Limb (tissue), 2 donors: ENCODE measurements around the gene CELF4.
A peak's percentile ranks its signal among the peaks of the same experiment; 100 is the strongest.

Source experiments
- DNase-seq, 2 donors: peaks; one replicate each; pipeline ENCODE4 v3.0.0-alpha.2; 2016; ENCODE audit errors: extremely low spot score in 2 of 2

Gene CELF4

DNA sequence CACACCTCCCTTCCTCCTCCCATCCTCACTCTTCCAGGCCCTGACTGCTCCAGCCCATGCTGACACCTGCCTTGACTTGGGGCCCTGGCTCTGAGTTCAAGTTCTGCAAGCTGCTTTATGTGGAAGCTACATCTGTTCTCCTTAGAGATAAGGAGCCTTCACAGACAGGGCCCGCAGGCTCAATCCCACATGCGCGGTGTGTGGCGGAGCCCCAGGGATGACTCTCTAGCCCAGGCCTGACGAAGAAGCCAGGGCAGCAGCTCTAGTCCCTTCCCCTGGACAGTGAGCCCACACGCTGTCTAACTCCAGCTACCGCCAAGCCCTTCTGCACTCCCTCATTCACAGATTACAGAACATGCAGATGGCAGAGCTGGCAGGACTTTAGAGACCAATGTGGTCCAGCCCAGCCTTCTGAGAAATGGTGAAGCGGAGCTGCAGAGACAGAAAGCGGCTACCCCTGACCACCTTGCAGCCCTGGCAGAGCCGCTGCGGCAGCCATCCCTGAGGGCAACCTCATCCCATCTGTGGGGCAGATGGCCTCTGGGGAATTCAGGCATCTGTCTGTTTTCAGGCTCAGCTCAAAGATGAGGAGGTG, 304.3 kb downstream of the CELF4 start:
- DNase-seq: no peak

DNA sequence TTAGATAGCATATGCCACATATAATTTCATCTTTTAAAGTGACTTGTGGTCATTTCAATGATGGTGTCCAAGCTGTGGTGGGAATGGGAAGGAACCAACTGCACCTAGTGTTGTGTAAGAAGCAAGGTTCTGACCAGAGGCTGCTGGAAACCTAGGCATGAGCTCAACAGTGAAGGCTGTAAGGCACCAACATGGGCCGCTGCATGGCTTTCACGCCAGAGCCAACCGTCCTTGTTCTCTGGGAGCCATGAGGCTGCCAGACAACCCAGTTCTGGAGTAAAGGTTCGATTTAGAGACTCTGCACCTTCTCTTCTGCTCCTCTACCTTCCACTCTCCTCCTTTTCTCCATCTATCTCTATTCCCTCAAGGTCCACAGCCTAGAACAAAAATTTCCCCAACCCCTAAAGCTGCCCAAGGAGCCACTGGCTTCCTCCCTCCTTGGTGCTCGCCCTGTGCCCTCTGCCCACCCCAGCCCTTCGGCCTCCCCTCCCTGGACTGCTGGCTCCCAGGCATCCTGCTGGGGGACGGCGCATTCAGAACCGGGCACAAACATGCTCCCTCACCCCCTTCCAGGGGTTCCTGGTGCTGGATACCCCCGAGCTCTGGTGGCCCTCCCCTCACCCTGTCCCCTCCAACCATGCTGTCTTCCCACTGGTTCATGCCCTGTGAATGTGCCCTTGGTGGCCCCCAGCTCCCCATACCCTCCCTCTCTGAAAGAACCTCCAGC, 305.1 kb downstream of the CELF4 start:
- no peak for DNase-seq

DNA sequence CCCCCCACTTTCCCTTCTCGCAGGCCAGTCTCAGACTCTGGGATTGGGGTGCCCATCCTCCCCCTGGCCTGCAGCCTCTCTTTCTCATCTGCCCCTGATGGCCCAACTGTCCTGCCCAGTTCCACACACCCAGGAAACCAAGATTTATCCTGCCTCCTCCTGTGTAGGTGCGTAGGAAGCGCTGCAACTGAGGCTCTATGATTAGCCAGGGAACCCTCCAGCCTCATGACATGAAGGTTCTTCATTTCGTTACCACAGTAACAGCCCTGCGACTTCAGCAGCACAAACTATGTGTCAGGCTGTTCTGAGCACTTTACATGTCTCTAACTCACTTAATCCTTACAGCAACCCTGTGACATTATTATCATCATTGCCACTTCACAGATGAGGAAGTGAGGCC, 305.9 kb downstream of the CELF4 start:
- DNase-seq: no peak

DNA sequence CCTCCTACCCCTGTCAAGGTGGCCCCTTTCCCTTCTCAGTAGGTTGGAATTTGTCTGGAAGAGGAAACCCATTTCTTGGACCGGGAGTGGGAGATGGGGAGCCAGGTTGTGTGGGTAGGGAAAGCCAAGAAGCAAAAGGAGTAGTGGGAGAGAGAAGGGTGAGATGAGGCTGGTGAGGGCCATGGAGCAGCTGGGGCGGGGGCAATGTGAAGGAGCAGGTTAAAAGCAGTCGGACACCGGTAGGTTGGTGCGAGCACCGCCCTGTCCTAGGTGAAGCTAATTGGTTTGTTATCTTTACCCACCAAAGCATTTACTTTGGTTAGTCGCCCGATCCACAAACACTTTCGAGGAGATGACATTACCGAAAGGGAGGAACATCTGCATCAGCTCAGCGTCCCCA, 306.8 kb downstream of the CELF4 start:
- no peak for DNase-seq

DNA sequence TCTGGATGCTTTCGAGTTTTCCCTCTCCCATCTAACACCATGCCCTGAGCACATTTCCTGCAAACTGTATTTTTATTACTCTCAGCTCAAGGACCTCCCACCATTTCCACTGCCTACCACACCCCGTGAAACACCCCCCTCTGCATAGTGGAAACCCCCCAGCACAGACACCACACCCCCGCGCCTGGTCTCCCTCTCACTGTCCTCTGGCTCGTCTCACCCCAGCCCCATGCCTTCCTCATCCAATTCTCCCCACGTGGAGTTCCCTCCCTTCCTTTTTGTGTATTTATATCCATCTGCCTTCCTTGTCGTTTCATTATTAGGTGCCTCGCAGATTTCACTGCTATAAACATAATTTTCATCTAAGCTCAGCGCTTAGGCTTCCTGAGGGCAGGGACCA, 307.5 kb downstream of the CELF4 start:
- DNase-seq: no peak

DNA sequence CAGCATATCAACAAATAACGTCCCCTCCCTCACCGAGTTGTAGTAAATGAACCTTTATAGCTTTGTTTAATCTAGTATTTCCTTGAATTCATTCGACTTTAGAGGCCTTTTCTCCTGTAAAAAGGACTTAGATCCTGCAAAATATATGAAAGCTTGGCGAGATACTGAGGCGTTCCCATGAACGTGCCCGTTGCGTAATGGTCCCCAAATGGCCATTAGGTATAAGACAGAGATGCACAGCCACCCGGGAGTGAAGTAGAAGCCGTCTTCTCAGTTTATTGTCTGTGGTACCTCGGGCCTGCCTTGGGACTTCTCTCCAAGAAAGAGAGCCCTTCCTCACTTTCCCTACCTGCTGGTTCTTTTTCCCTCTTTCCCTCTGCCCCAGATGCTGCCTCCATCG, 310.6 kb downstream of the CELF4 start:
- DNase-seq: no peak

DNA sequence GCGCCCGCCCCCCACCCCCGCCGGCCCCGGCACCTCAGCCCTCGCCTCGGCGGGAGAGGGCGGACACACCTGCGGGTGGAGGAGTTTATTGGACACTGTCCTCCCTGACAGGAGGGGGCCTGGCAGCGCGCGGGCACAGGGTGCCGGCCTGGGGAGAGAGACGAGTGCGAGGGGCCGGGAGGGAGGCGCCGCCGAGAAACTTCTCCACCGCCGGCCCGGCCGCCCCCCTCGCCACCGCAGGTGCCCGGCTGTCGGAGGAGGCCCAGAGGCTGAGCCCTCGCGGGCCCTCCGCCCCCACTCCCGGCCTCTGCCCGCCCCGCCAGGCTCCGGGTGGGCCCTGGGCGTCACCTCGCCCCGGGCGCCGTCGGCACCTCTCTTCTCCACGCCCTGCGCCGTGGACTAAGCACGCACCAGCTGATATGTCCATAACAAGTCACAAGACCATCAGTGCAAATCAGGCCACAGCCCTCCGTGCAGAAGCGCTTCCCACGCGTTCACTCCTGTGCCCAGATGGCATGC, 311.3 kb downstream of the CELF4 start:
- no peak for DNase-seq

DNA sequence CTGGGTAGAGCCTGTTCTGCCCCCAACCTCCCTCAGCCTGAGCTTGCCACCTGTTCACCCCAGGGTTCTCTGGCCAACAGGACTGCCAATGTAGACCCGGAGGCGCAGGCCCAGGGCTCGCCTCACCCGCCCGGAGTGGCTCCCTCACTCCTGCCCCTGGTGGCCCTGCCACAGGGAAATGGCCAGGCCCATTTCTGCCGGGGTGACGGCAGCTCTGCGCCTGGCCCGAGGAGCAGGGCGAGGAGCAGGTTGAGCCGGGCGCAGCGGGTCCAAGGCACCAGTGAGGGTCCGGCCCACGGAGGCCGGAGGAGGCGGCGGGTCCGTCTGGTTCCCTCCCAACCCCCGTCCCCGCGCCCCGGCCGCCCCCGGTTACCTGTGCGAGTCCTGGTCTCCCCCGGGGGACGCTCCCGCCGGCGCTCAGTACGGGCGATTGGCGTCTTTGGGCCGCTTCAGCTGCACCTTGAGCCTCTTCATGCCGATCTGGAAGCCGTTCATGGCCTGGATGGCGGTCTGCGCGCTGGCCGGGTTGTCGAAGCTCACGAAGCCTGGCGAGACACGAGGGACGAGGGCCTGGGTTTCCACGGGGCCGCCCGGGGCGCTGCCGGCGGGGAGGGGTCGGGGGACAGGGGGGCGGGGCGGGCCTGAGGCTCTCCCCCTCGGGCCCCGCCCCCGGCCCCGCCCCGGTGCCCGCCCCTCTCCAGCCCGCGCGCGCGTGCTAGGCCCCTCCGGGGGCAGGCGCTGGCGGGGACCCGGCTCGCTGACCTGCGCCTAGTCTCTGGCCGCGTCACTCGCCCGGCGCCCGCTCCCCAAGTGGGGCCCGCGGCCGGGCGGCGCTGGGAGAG, 312.0 kb downstream of the CELF4 start:
- DNase-seq: peak in 1 of 2 donors; percentile 74

DNA sequence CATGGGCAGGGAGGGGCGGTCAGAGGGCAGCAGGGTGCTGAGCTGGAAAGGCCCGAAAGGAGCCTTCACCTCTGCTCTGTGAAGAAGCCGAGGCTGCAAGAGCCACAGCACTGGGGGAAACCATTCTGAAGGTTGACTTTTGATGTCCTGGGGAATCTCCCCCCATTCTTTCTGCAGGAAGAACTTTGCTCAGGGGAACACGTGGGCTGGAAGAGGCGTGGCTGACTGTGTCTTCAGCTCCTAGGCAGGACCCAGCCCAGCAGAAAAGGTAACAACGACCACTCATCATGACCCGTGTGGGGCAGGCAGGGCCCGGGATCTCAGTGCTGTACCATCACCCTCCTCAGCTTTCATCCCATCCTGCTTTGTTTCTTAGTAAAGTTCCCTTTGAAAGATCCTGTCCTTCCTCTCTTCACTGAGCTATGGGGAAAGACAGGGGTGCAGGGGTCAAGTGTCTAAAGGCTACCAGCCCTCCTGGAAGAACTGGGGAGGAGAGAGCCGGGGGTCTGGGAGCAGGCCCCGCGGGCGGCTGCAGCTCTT, 312.7 kb downstream of the CELF4 start:
- DNase-seq: no peak

DNA sequence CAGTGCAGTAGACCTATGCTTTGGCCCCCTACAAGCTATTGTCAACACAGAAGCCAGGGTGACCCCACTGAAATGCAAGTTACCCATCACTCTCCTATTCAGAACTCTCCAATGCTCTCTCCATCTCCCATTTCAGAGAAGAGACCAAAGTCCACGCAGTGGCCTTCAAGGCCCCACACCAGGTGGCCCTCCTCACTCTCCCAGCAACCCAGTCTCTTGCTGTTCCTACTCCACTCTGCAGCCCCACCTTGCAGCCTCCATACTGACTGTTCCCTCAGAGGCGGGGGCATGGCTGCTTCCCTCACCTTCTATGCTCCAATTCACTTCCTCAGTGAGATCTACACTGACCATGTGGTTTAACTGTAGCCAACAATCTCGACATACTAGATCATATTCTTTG, 313.3 kb downstream of the CELF4 start:
- no peak for DNase-seq

DNA sequence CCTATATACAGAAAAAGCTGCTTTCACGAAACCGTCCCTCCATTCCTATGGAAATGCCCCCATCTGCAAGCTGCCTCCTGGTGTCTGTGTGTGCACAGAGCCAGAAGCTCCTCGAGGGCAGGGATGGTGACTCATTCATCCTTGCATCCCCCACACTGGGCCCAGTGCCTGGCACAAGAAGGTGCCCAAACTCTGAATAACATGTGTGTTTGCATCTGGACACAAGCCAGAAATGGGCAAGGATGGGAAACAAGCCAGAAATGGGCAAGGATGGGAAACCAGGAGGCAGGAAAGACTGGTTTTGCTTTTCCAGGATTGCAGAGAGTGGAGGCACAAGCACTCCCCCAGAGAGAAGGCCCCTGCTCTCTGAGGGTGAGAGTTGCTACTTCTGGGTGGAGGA, 313.9 kb downstream of the CELF4 start:
- no peak for DNase-seq

DNA sequence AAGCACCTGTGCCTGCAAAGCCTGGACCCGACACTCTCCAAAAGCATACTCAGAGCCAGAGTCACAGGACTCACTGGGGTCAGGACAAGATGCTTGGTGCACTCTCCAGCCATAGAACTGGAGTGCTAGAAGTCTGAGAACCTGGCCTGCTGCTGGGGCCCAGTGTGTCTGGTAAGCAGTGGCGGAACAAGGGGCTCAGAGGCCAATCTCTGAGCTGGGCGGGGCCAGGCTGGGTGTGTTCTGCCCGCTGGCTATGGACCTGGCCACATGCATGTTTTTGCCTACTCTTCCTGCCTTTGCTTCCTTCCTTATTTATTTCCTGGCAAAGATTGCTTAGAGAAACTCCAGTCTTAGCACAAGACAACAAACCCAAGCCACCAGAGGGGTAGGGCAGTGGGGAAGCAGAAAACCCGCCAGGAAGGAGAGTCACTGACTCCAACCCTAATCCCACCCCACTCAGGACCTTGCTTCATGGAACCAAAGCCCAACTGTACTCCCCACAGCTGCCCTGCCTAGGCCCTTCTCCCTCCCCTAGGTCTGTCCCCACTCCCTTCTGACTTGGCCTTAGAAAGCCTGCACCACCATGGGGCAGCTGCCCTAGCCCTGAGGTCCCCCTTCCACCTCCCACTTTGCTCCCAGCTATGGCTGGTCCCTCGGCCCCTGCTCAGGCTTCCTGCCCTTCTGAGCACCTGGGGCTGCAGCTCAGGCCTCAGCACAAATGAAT, 315.5 kb downstream of the CELF4 start:
- no peak for DNase-seq

DNA sequence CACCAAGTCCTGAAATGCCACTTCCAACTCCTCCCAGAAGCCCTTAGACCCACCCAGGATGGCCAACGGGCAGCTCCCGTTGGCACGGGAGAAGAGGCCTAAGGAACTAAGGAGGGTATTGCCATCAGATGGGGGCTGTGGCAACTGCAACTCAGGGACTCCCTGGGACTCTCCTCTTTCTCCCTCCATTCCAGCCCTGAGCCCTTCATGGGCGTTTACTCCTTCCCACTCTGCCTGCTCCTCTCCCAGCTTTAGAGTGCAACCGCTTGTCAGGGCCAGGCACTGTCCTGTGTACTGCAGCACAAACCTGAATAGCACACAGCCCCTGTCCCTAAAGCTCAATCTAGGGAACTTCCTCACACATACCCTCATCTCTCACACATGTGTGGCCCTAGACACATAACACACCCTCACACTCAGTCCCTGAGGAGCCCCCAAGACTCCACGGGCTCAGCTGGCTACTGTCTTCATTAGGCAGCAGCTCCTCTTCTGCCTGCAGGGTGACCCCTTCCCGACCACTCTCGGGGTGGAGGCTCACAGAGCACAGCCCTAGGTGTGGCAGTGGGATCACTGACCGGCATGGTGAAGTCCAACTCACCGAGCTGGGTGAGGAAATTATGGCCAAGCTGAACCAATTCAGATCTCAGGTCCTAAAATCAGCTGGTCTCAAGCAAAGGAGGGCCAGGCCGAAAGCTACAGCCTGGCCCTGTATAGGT, 316.3 kb downstream of the CELF4 start:
- no peak for DNase-seq

DNA sequence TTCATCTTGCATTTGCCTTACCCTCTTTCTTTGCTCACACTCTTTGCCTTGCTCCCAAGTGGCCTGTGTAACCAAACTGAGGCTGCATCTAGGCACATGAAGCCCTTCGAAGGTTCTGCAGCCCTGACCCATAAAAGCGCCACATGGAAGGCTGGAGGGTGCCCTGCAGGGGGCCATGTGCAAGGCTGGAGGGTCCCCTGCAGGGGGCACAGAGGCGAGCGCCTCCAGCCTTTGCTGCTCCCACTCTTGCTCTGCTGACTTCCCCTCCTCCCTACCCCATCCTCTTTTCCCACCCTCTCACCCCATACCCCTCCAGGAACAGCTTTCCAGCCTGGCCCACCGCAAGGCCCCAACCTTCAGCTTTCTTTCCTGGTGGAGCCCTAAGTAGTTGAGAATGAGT, 317.3 kb downstream of the CELF4 start:
- no peak for DNase-seq

DNA sequence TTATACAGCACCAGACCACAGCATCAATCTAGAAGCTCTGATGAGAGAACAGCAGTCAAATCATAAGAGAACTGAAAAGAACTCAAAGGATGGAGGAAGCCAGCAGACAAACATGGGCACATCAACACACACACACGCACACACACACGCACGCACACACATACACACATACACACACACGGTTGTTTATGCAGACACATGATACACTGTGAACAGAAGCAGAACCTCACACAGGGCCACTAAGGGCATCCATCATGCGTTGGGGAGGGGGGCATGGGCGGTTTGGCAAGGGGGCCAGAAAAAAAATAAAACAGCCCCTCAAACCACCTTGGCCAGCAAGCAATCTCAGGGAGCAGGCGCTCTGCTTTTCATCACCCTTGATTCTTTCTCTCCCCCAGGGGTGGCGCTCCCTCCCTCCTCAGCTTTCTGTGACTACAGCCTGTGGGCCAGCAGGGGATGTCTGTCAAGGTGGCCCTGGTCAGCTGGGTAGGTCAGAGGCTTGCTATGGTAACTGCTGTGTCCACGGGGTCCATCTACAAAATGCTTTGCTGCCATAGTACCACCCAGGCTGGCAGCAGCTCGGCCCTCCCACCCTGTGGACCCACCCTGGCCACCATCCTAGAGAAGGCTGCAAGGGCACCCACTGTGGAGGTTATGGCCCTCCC, 318.0 kb downstream of the CELF4 start:
- no peak for DNase-seq

DNA sequence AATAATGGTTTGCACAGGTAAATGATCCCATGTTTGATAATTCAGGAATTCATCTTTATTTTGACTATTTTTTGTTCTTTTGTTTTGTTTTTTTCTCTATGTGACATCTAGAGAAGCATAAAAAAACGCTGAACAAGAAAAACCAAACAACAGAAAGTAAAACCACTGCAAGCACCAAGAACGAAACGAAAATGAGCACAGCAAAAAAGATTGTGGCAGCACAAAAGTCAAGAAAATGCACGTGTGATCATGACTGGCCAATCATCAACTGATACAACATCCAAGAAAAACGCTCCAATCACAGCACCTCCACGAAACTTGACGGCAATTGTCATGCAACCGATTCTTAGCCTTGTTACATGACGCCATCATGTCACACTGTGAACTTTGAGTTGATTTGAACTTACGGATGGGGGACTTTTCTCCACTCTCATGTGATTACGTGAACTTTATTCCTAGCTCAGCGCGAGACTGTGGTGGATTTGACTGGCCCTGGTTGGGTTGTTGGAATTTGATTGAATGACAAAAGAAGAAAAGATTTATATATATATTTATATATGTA, 318.7 kb downstream of the CELF4 start:
- no peak for DNase-seq

DNA sequence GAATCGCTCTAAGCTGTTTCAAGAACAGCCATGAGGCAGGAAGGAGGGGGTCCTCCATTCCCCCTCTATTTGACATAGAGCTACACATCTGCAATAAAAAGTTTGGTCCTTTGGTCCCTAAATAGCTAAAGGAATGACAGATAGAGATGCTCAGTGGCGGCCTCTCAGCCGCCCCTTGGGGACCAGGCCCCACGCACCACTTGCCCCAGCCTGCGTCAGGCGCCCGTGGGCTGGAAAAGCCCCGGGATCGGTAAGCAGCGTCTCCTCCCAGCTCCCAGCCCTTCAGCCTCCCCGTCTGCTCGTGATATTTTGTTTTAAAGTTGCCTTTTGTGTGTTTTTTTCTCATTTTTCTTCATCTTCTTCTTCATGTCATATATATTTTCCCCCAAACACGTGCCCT, 321.0 kb downstream of the CELF4 start:
- no peak for DNase-seq

DNA sequence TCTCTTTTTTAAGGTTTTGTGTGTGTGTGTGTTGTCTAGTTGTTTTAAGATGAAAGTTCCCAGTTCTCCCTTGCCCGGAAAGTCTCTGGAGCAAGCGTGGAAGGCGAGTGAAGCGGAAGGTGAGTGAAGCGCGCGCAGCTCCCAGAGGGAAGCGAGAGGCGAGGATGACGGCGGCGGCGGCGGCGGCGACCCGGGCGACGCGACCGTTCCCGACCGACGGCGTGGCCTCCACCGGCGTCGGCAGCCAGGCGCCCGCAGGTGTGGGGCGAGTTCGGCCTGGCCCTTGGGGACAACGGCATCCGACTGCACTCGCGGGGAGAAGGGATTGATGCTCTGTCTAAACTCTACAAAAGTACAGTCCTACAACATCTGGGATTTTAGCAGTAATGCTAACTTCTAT, 321.9 kb downstream of the CELF4 start:
- peak in 1 of 2 donors; percentile 47 for DNase-seq

DNA sequence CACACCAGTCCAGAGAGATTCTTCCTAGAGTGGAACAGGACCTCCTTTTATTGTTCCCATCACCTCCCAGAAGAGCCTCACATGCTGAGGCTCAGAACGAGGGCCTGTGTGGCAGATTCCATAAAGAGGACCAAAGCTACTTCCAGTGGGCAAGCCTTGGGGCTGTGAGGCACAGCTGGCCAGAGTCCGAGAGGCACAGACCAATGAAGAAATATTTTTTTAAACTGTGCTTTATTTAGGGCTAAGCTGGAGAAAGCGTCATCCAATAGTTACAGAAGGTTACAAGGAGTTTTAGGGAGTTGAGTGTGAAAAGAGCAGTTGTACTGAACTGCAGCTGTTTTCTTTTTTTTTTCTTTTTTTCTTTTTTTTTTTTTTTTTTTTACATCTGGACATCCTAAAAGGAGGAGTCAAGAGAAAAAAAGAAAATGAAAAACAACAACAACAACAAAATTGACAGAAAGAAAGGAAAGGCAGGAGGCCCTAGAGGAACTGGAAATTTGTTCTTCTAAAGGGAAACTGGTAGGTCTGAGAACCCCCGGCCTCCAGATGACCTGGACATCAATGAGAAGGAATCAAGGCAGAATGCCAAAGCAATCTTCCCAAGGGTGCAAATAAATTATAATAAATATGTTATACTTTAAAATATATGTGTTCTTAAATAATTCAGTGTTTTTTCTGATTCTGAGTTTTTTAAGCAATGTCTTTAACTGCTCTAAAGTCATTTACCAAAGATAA, 322.6 kb downstream of the CELF4 start:
- no peak for DNase-seq
